H9 (cell line): ENCODE results near the gene NFKB1. TPM values are rescaled to one million over a fixed set of nuclear protein-coding genes. Genes with fewer than 3 reads are reported as not detected.
"Not testable (repeated sequence)": the region's sequence is repeated elsewhere in the genome, so short reads cannot be mapped to it uniquely, and the experiment has no call there.

ENCODE experiments used
- DNase-seq: peaks from one replicate; pipeline ENCODE4 v3.0.0-alpha.2; 2017
- H2AFZ ChIP-seq: one replicate; pipeline ENCODE4 v1.6.1; 2013; ENCODE audit warnings: mild to moderate bottlenecking, low read length, control low read depth, moderate library complexity
- H2AK5ac ChIP-seq: 2 replicates; pipeline ENCODE4 v1.6.1; 2013; ENCODE audit warnings: low read length, control low read depth, mixed read lengths; ENCODE audit not compliant: insufficient read length
- H2BK120ac ChIP-seq: one replicate; pipeline ENCODE4 v1.6.1; 2013; ENCODE audit warnings: low read depth, mild to moderate bottlenecking, low read length, control low read depth, inconsistent platforms; ENCODE audit not compliant: poor library complexity, severe bottlenecking
- H2BK12ac ChIP-seq: 2 replicates; pipeline ENCODE4 v1.6.1; 2013; ENCODE audit warnings: low read length, control low read depth, mixed read lengths, low read depth; ENCODE audit not compliant: insufficient read length
- H2BK15ac ChIP-seq: 2 replicates; pipeline ENCODE4 v1.6.1; 2013; ENCODE audit warnings: low read depth, low read length, control low read depth
- H2BK20ac ChIP-seq: one replicate; pipeline ENCODE4 v1.6.1; 2013; ENCODE audit warnings: low read depth, mild to moderate bottlenecking, low read length, control low read depth, inconsistent platforms; ENCODE audit not compliant: poor library complexity, severe bottlenecking
- H2BK5ac ChIP-seq: 2 replicates; pipeline ENCODE4 v1.6.1; 2013; ENCODE audit warnings: low read length, control low read depth, mixed read lengths; ENCODE audit not compliant: insufficient read length
- H3K14ac ChIP-seq: 2 replicates; pipeline ENCODE4 v1.6.1; 2013; ENCODE audit warnings: low read length, control low read depth; ENCODE audit not compliant: insufficient read depth
- H3K18ac ChIP-seq: 2 replicates; pipeline ENCODE4 v1.6.1; 2013; ENCODE audit warnings: low read depth, mild to moderate bottlenecking, mixed read lengths, low read length, control low read depth; ENCODE audit not compliant: insufficient read length
- H3K23ac ChIP-seq: 2 replicates; pipeline ENCODE4 v1.6.1; 2013; ENCODE audit warnings: low read length, control low read depth, mixed read lengths, low read depth; ENCODE audit not compliant: insufficient read length
- H3K23me2 ChIP-seq: 2 replicates; pipeline ENCODE4 v1.6.1; 2013; ENCODE audit warnings: low read depth, mild to moderate bottlenecking, mixed read lengths, low read length, control low read depth; ENCODE audit not compliant: insufficient read length, poor library complexity, severe bottlenecking
- H3K27ac ChIP-seq: 2 replicates; pipeline ENCODE4 v1.5.1; 2013; ENCODE audit warnings: low read length, control low read depth, mixed read lengths, low read depth; ENCODE audit not compliant: insufficient read length
- H3K27me3 ChIP-seq: 2 replicates; pipeline ENCODE4 v1.6.1; 2013; ENCODE audit warnings: low read length, control low read depth, inconsistent platforms; ENCODE audit not compliant: insufficient read depth
- H3K4ac ChIP-seq: 2 replicates; pipeline ENCODE4 v1.6.1; 2013; ENCODE audit warnings: low read depth, mild to moderate bottlenecking, control low read depth, inconsistent platforms, low read length, moderate library complexity
- H3K4me1 ChIP-seq: 2 replicates; pipeline ENCODE4 v1.6.1; 2013; ENCODE audit warnings: low read length, control low read depth, inconsistent platforms; ENCODE audit not compliant: insufficient read depth
- H3K4me2 ChIP-seq: 2 replicates; pipeline ENCODE4 v1.6.1; 2013; ENCODE audit warnings: low read length, control low read depth, mixed read lengths; ENCODE audit not compliant: insufficient read length, insufficient read depth
- H3K56ac ChIP-seq: 2 replicates; pipeline ENCODE4 v1.6.1; 2013; ENCODE audit warnings: low read depth, mild to moderate bottlenecking, mixed read lengths, low read length, control low read depth; ENCODE audit not compliant: insufficient read length
- H3K79me1 ChIP-seq: 2 replicates; pipeline ENCODE4 v1.6.1; 2013; ENCODE audit warnings: low read depth, mild to moderate bottlenecking, moderate library complexity, low read length, control low read depth, inconsistent platforms; ENCODE audit not compliant: insufficient read depth, poor library complexity, severe bottlenecking
- H3K79me2 ChIP-seq: 2 replicates; pipeline ENCODE4 v1.6.1; 2013; ENCODE audit warnings: low read length, control low read depth, inconsistent platforms; ENCODE audit not compliant: insufficient read depth
- H3K9ac ChIP-seq: 2 replicates; pipeline ENCODE4 v1.6.1; 2013; ENCODE audit warnings: low read length, control low read depth, mixed read lengths; ENCODE audit not compliant: insufficient read length; ENCODE audit errors: extremely low read depth
- H3K9me3 ChIP-seq: one replicate; pipeline ENCODE4 v1.6.1; 2013; ENCODE audit warnings: low read depth, low read length, inconsistent platforms; ENCODE audit not compliant: control insufficient read depth
- H3T11ph ChIP-seq: one replicate; pipeline ENCODE4 v1.6.1; 2013; ENCODE audit warnings: mild to moderate bottlenecking, low read length, control low read depth, inconsistent platforms
- H4K20me1 ChIP-seq: one replicate; pipeline ENCODE4 v1.6.1; 2013; ENCODE audit not compliant: control insufficient read depth, insufficient read length, insufficient read depth
- H4K5ac ChIP-seq: 2 replicates; pipeline ENCODE4 v1.6.1; 2013; ENCODE audit warnings: low read depth, mild to moderate bottlenecking, mixed read lengths, low read length, control low read depth; ENCODE audit not compliant: insufficient read length
- H4K8ac ChIP-seq: replicated peaks from 2 replicates; pipeline ENCODE4 v1.6.1; 2013; ENCODE audit warnings: low read length, control low read depth, mixed read lengths, low read depth; ENCODE audit not compliant: insufficient read length
- H4K91ac ChIP-seq: 2 replicates; pipeline ENCODE4 v1.6.1; 2013; ENCODE audit warnings: low read depth, mild to moderate bottlenecking, moderate library complexity, mixed read lengths, low read length, control low read depth; ENCODE audit not compliant: insufficient read length
- H3K27ac Mint-ChIP-seq, 3 experiments: 2 replicates in 2 of 3; 3 replicates in 1 of 3; pipeline ENCODE4 v1.8.0; 2020 to 2021; ENCODE audit warnings: mixed read lengths in 3 of 3, mild to moderate bottlenecking in 1 of 3, moderate library complexity in 1 of 3
- H3K27me3 Mint-ChIP-seq: 2 replicates; pipeline ENCODE4 v1.8.0; 2021; ENCODE audit warnings: low read depth, mild to moderate bottlenecking, moderate library complexity, mixed read lengths
- H3K36me3 Mint-ChIP-seq, 3 experiments: 2 replicates in 2 of 3; 3 replicates in 1 of 3; pipeline ENCODE4 v1.8.0; 2020 to 2021; ENCODE audit warnings: low read depth in 3 of 3, mixed read lengths in 3 of 3; ENCODE audit not compliant: insufficient read depth in 1 of 3
- H3K4me1 Mint-ChIP-seq, 2 experiments: 2 replicates each; pipeline ENCODE4 v1.8.0; 2020; ENCODE audit warnings: mixed read lengths in 2 of 2
- H3K4me3 Mint-ChIP-seq, 2 experiments: 2 replicates in 1 of 2; 3 replicates in 1 of 2; pipeline ENCODE4 v1.8.0; 2020 to 2021; ENCODE audit warnings: mild to moderate bottlenecking in 2 of 2, mixed read lengths in 2 of 2, moderate library complexity in 1 of 2
- H3K9me3 Mint-ChIP-seq, 2 experiments: 2 replicates in 1 of 2; 3 replicates in 1 of 2; pipeline ENCODE4 v1.8.0; 2020; ENCODE audit warnings: mild to moderate bottlenecking in 2 of 2, mixed read lengths in 2 of 2, moderate library complexity in 1 of 2
- CTCF ChIP-seq: fragments of 200-600 bp; sonication (generic); conservative IDR thresholded peaks from 3 replicates; pipeline ENCODE4 v1.8.0; 2021; ENCODE audit warnings: antibody characterized with exemption, mild to moderate bottlenecking
- WGBS: extraction: QIAGEN DNeasy Blood & Tissue Kit; methylation state at CpG from one replicate; pipeline ENCODE4 v1.1.7; 2013; ENCODE audit warnings: missing lambda C conversion rate, low lambda C conversion rate, mixed read lengths; ENCODE audit not compliant: insufficient read length; ENCODE audit errors: extremely low coverage; 5-methylcytosine and 5-hydroxymethylcytosine counted together
- total RNA-seq: library from RNA; stranded (reverse); gene quantifications from 2 replicates; pipeline ENCODE4 v1.2.1, GENCODE V29; 2021

The NFKB1 gene
- total RNA-seq, 1 experiment from 2014 or later, result 5.7 TPM

GRCh38 chr4:102616636-102617035, 115.5 kb downstream of the NFKB1 start:
- no peak overlapping the region for H3K9ac ChIP-seq
- H3T11ph ChIP-seq, result no peak overlapping the region
- no peak for TF ChIP-seq CTCF
- Mint-ChIP-seq H3K4me3 (peak overlapping the region in 1 of 2 experiments; percentile 5; a peak in 1 of 5 replicates), H3K9me3 (no peaks in the 10 kb centered on the region), H3K27me3 (no peaks in the 10 kb centered on the region), H3K27ac (peak overlapping the region; percentile 76 to 93 (median 90); a peak in 6 of 7 replicates), H3K4me1 (peaks cover 37% of the 10 kb centered on the region in 2 experiments), H3K36me3 (peaks cover 0 to 14% (median 1%) of the 10 kb centered on the region in 3 experiments; a peak in 2 of 7 replicates)
- no peak overlapping the region for H3K4ac ChIP-seq
- H3K79me2 ChIP-seq, result no peaks in the 10 kb centered on the region
- peak; percentile 69 for DNase-seq
- peak overlapping the region; percentile 16 for H2BK12ac ChIP-seq
- H3K56ac ChIP-seq, result no peak overlapping the region
- no peak overlapping the region for H2AFZ ChIP-seq
- H3K27ac ChIP-seq, result peak overlapping the region; percentile 5
- no peak overlapping the region for H2AK5ac ChIP-seq
- WGBS, result no CpG with 5 or more reads among the region's 9 CpGs
- no peaks in the 10 kb centered on the region for H3K23me2 ChIP-seq
- H2BK20ac ChIP-seq, result no peak overlapping the region
- H3K18ac ChIP-seq, result peak overlapping the region; percentile 52
- no peak overlapping the region for H4K91ac ChIP-seq
- peaks cover 3% of the 10 kb centered on the region; the same call in 1 of the 2 replicates for H3K4me1 ChIP-seq
- H3K79me1 ChIP-seq, result no peaks in the 10 kb centered on the region
- H3K14ac ChIP-seq, result no peak overlapping the region
- H4K8ac ChIP-seq, result no peak overlapping the region
- H4K5ac ChIP-seq, result no peak overlapping the region
- H3K4me2 ChIP-seq, result no peak overlapping the region
- H2BK120ac ChIP-seq, result no peak overlapping the region
- no peak overlapping the region for H2BK5ac ChIP-seq
- H3K23ac ChIP-seq, result no peak overlapping the region
- H4K20me1 ChIP-seq, result no peaks in the 10 kb centered on the region
- H3K27me3 ChIP-seq, result no peaks in the 10 kb centered on the region
- no peaks in the 10 kb centered on the region for H3K9me3 ChIP-seq
- H2BK15ac ChIP-seq, result no peak overlapping the region

GRCh38 chr4:102619021-102619420, 117.9 kb downstream of the NFKB1 start:
- not testable (repeated sequence) for H3K56ac ChIP-seq, H2BK20ac ChIP-seq, H4K91ac ChIP-seq, DNase-seq, H2AK5ac ChIP-seq, H3K27me3 ChIP-seq, H3K36me3 Mint-ChIP-seq, H3K18ac ChIP-seq, H4K8ac ChIP-seq, H3K9me3 ChIP-seq, H3K4me1 ChIP-seq, H3K27ac Mint-ChIP-seq, H3K23ac ChIP-seq, H3T11ph ChIP-seq, H3K79me2 ChIP-seq, H3K4me3 Mint-ChIP-seq, H2BK120ac ChIP-seq, H2BK5ac ChIP-seq, H3K79me1 ChIP-seq, H3K9me3 Mint-ChIP-seq, H3K27ac ChIP-seq, H3K4ac ChIP-seq, H2AFZ ChIP-seq, H2BK15ac ChIP-seq, H3K23me2 ChIP-seq, H4K5ac ChIP-seq, H3K27me3 Mint-ChIP-seq, H4K20me1 ChIP-seq, H3K14ac ChIP-seq, H2BK12ac ChIP-seq, H3K9ac ChIP-seq, H3K4me2 ChIP-seq
- H3K4me1 Mint-ChIP-seq, result peaks cover 34 to 42% of the 10 kb centered on the region in 2 experiments
- no CpG with 5 or more reads among the region's 9 CpGs for WGBS
